GDM1 (cell line): Measurements from ENCODE around the gene WRAP73.
A peak's percentile ranks its signal among the peaks of the same experiment; 100 is the strongest.
"Not testable (repeated sequence)": the region's sequence is repeated elsewhere in the genome, so short reads cannot be mapped to it uniquely, and the experiment has no call there.

Experiments used
- DNase-seq: peaks from one replicate; lab custom pipeline; 2025; lab: John Stamatoyannopoulos, UW

The WRAP73 gene

GRCh38 chr1:3597599-3597964 is 52.3 kb downstream of the WRAP73 start:
- DNase-seq, result peak; percentile 53

DNA sequence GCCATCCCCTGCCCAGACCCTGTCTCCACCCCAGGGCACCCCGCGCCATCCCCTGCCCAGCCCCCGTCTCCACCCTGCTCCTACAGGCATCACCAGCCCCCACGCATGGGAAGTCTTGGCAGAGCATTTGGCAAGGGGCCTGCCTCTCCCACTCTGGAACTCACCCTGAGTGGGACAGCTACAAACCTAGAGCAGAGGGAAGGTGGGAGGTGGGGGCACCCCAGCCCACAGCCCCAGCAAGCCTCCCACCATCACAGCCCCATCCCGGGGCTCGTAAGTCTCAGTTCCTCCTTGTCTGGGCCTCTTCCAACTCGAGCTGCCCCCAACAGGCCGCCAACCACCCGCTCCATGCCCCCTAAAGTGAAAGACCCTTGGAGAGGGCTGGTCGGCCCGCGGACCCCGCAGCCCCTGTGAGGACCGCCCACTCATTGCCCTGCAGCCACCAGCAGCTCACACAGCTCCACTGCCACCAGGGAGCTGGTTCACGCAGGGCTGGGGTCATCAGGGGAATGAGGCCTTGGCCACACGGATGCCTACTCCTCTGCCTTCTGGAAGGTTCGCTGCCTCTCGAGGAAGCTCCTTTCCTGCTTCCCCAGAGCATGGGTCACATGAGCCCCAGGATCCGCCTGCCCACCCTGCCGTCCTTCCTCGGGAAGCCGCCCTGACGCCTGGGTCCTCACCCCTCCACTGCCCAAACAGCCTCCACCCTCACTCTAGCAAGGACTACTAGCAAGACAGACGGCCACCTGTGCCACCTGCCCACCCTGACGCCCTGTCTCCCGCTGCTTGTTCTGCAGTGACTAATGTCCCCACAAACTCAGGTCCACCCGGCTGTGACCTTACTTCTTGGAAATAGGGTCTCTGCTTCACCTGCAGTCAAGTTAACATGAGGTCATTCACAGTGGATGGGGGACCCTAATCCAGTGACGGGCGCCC is 53.0 kb downstream of the WRAP73 start:
- DNase-seq, result no peak

DNA sequence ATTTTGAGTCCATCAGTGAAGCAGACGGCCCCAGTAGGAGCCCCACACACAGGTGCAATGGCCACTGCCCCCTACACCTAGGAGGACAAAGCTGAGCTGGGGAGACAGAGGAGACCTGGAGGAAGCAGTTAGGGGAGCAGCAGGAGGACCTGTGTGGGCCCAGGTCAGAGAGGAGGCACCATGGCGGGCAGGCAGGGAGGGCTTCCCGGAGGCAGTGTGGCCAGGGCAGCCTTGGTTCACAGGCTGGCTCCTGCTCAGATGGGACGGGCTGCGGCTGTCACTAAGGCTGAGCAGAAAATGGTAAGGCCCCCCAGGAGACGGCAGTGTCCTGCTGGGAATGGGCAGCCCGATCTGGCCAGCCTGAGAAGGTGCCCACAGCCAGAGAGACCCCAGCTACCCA is 54.0 kb downstream of the WRAP73 start:
- DNase-seq, result no peak

DNA sequence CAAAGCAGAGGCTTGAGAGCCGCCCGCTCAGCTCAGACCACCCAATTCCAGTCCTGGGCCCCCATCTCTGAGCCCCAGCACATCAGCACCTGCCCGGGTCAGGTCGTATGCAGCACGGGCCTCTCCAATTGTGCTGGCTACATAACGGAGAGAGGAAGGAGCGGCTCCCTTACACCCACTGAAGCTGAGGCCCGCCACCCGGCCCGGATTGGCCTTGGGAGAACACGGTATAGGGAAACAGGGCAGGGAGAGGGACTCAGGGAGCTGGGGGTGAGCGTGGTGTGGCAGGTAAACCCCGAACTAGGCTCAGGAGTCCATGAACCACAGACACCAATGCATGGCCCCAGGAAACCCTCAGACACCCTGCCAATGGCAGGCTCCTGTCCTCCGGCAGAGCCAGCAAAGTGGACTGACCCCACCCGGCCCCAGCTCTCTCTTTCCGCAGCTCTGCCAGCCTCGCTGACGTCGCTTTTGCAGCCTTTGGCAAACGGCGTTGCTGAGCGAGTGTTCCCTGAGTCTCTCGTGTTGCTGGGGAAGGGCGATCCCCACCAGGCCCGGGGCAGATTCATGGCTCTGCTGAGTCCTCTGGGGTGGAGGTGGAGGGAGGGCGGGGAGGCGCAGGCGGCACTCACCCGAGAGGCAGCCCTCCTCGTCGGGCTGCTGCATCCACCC is 55.1 kb downstream of the WRAP73 start:
- DNase-seq, result no peak

GRCh38 chr1:3593745-3594144 is 56.2 kb downstream of the WRAP73 start:
- DNase-seq, result no peak

GRCh38 chr1:3593334-3593733 is 56.6 kb downstream of the WRAP73 start:
- DNase-seq, result no peak

GRCh38 chr1:3590951-3591865 is 58.7 kb downstream of the WRAP73 start:
- DNase-seq, result no peak

- no peak for DNase-seq
These were observed 59.7 kb downstream of the WRAP73 start for GRCh38 chr1:3590139-3590763.

DNA sequence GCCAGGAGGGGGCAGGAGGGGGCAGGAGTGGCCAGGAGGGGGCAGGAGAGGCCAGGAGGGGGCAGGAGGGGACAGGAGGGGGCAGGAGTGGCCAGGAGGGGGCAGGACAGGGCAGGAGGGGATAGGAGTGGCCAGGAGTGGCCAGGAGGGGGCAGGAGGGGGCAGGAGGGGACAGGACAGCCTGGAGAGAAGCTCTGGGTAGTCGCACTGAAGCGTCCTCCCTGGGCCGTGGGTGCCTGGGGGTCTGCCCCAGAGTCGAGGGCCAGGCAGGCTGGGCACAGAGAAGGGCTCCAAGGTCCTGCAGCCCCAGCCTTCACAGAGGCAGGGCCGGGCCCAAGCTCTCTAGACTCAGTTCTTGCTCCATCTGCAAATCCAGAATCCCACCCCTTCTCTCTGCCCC is 61.5 kb downstream of the WRAP73 start:
- no peak for DNase-seq

GRCh38 chr1:3586986-3587759 is 62.7 kb downstream of the WRAP73 start:
- no peak for DNase-seq

GRCh38 chr1:3585940-3586568 is 63.8 kb downstream of the WRAP73 start:
- no peak for DNase-seq

- not testable (repeated sequence) for DNase-seq
These were observed 64.5 kb downstream of the WRAP73 start for GRCh38 chr1:3585353-3585868.

- no peak for DNase-seq
These were observed 65.0 kb downstream of the WRAP73 start for GRCh38 chr1:3584915-3585314.

GRCh38 chr1:3583751-3584150 is 66.2 kb downstream of the WRAP73 start:
- not testable (repeated sequence) for DNase-seq

DNA sequence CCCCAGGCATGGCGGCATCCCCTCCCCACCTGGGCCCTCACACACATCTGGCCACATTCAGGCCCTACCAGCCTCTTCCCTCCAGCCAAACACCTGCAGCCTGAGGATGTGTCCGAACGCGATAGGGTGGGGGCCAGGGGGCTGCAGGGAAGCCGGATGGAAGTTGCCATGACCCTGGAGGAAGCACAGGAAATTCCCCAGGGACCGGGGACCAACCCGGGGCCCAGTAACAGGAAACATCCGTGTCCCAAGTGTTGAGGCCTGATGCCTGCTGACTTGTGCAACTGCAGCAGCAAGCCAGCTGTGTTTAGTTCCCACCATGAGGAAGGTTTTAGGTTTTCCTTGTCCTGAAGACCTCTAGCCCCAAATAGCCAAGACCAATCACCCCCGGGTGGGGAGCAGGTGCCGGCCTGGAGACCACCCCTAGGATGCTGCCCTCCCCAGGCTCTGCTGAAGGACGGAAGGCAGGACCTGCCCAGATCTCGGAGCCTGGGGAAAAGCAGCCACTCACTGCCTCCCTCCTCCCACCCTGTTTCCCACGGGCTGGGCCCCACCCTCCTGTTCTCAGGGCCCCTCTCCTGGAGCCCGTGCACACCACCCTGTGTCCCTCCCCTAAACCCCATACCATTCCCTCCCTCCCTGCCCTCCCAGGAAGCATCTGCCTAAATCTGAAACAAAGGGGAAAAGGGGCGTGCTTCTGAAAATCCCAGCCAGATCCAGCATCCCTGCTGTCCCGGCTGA is 68.4 kb downstream of the WRAP73 start:
- DNase-seq, result no peak
